ENCODE data around the gene MAMSTR. TPM values are rescaled to one million over a fixed set of nuclear protein-coding genes. Genes with fewer than 3 reads are reported as not detected.
"Not testable (repeated sequence)": the region's sequence is repeated elsewhere in the genome, so short reads cannot be mapped to it uniquely, and the experiment has no call there.

Gene MAMSTR
- total RNA-seq, 1 donor from 2014 or later, result 2.2 TPM

- no peak for DNase-seq (ENCODE audit: low spot score)
These were observed 754 bp downstream of the MAMSTR start for GRCh38 chr19:48718711-48719231.

- not testable (repeated sequence) for DNase-seq (ENCODE audit: low spot score)
These were observed 1.4 kb downstream of the MAMSTR start for GRCh38 chr19:48718106-48718505.

- DNase-seq (ENCODE audit: low spot score), result no peak
These were observed 2.8 kb downstream of the MAMSTR start for GRCh38 chr19:48716562-48717291.

GRCh38 chr19:48715681-48716171, 3.8 kb downstream of the MAMSTR start:
- DNase-seq (ENCODE audit: low spot score), result no peak

GRCh38 chr19:48714759-48715675, 4.5 kb downstream of the MAMSTR start:
- DNase-seq (ENCODE audit: low spot score), result no peak

GRCh38 chr19:48713864-48714755, 5.4 kb downstream of the MAMSTR start:
- peak; percentile 99 for DNase-seq (ENCODE audit: low spot score)

- DNase-seq (ENCODE audit: low spot score), result no peak
These were observed 6.3 kb downstream of the MAMSTR start for GRCh38 chr19:48713041-48713863.

- DNase-seq (ENCODE audit: low spot score), result no peak
These were observed 8.3 kb downstream of the MAMSTR start for GRCh38 chr19:48711106-48711662.

GRCh38 chr19:48708471-48708870, 11.1 kb downstream of the MAMSTR start:
- no peak for DNase-seq (ENCODE audit: low spot score)

GRCh38 chr19:48705431-48705830, 14.1 kb downstream of the MAMSTR start:
- DNase-seq (ENCODE audit: low spot score), result no peak

- no peak for DNase-seq (ENCODE audit: low spot score)
These were observed 16.2 kb downstream of the MAMSTR start for GRCh38 chr19:48703316-48703715.

- DNase-seq (ENCODE audit: low spot score), result no peak
These were observed 16.8 kb downstream of the MAMSTR start for GRCh38 chr19:48702701-48703100.

GRCh38 chr19:48698046-48698445, 21.5 kb downstream of the MAMSTR start:
- DNase-seq (ENCODE audit: low spot score), result peak; percentile 84

GRCh38 chr19:48696353-48697010, 23.0 kb downstream of the MAMSTR start:
- no peak for DNase-seq (ENCODE audit: low spot score)

- DNase-seq (ENCODE audit: low spot score), result peak; percentile 74
These were observed 23.7 kb downstream of the MAMSTR start, which contains the start of gene FUT2 for GRCh38 chr19:48695743-48696352. Gene FUT2, plus strand, starts transcription at chr19:48695971. Its CDS starts 6,986 bp downstream, at chr19:48702957.

GRCh38 chr19:48693629-48694028, 25.9 kb downstream of the MAMSTR start:
- not testable (repeated sequence) for DNase-seq (ENCODE audit: low spot score)

GRCh38 chr19:48689449-48689848, 30.1 kb downstream of the MAMSTR start:
- DNase-seq (ENCODE audit: low spot score), result no peak

- no peak for DNase-seq (ENCODE audit: low spot score)
These were observed 31.7 kb downstream of the MAMSTR start for GRCh38 chr19:48687776-48688175.

- not testable (repeated sequence) for DNase-seq (ENCODE audit: low spot score)
These were observed 32.9 kb downstream of the MAMSTR start for GRCh38 chr19:48686637-48687036.

Measured in ureter (tissue), 1 donor.